ENCODE measurements around the gene MBD5. TPM values are rescaled to one million over a fixed set of nuclear protein-coding genes. Genes with fewer than 3 reads are reported as not detected.

MBD5 gene
- total and polyA plus RNA-seq, 2 of the 4 experiments (the other 2 are of a cell fraction), result 9.8 to 14.2 TPM

DNA sequence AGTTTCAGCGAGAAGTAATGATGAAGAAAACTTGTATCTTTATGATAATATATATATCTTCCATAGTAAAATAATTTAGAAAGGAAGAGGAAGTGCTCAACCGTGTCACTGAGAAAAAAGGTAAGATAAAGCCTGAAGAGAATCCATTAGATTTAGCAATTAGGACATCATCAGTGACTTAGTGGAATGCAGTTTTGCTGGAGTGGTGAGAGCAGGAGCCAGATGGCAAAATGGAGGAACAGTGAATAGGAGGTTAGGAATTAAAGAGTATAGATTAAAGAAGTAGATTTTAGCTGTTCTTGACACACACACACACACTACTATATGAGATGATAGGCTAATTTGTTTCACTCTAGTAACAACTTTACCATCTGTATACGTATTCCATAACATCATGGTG lies 466.5 kb downstream of the MBD5 start:
- ChIA-PET CTCF (no interaction called here), POLR2A (ENCODE audit: unreplicated experiment) (no interaction called here)
- Histone ChIP-seq H3K9me1 (ENCODE audit: insufficient read depth, low read length) (no peaks in the 10 kb centered on the region; the same call in 1 of the 2 replicates), H2BK120ac (ENCODE audit: low read depth, low read length) (no peak overlapping the region), H3K27ac (ENCODE audit: insufficient read depth, low read length) (no peak overlapping the region), H3K4ac (ENCODE audit: low read depth, low read length) (no peak overlapping the region), H3K14ac (replicated peaks; ENCODE audit: low read depth, low read length) (no peak overlapping the region), H3K4me3 (ENCODE audit: insufficient read depth, low read depth, low read length) (no peak overlapping the region), H3K9ac (ENCODE audit: low read depth, low read length) (no peak overlapping the region), H3K4me2 (ENCODE audit: low read depth, low read length) (no peak overlapping the region), H2BK20ac (ENCODE audit: low read depth, low read length) (no peak overlapping the region), H2BK15ac (ENCODE audit: low read depth, low read length) (no peak overlapping the region), H4K91ac (ENCODE audit: insufficient read depth, low read depth, low read length) (no peak overlapping the region), H2BK5ac (ENCODE audit: low read depth, low read length, poor library complexity, severe bottlenecking) (no peak overlapping the region), H3K27me3 (ENCODE audit: control insufficient read depth, insufficient read depth, low read length) (no peaks in the 10 kb centered on the region), H3K56ac (ENCODE audit: extremely low read depth, insufficient read depth, low read length) (no peak overlapping the region), H3K18ac (ENCODE audit: low read depth, low read length) (no peak overlapping the region), H3K9me3 (ENCODE audit: control insufficient read depth, insufficient read depth, low read length) (no peaks in the 10 kb centered on the region), H4K20me1 (ENCODE audit: insufficient read depth, low read length) (no peaks in the 10 kb centered on the region), H3K79me1 (ENCODE audit: low read depth in 1 of 2, low read length in 2 of 2) (no peaks in the 10 kb centered on the region), H3K23ac (ENCODE audit: low read depth, low read length) (no peak overlapping the region), H2AK9ac (replicated peaks; ENCODE audit: low read depth, low read length, poor library complexity) (no peak overlapping the region), H2AFZ (replicated peaks; ENCODE audit: low read length, poor library complexity) (no peak overlapping the region), H3K36me3 (ENCODE audit: control insufficient read depth, insufficient read depth, low read length) (peaks cover 7% of the 10 kb centered on the region), H3K4me1 (ENCODE audit: control insufficient read depth, insufficient read depth, low read length) (no peaks in the 10 kb centered on the region), H4K5ac (ENCODE audit: low read depth, low read length) (no peak overlapping the region), H2AK5ac (ENCODE audit: low read depth, low read length) (no peak overlapping the region), H4K8ac (ENCODE audit: low read depth in 2 of 2, low read length in 2 of 2) (no peak overlapping the region)
- intact Hi-C loops (cut with micrococcal nuclease) (no loop called here), dilution Hi-C loops (cut with HindIII; ENCODE audit: low sequenced_read_pairs, unreplicated experiment) (no loop called here), in situ Hi-C loops (cut with MboI; ENCODE audit: low sequenced_read_pairs) (no loop called here)
- WGBS, 2 experiments (ENCODE audit: extremely low coverage in 2 of 2, insufficient read length in 1 of 2), result no CpG with 5 or more reads among the region's 3 CpGs
- no peak for TF ChIP-seq RAD21 (IDR thresholded peaks at IDR 0.05; ENCODE audit: low read length)
- no peak for TF ChIP-seq SMC3 (IDR thresholded peaks at IDR 0.05; ENCODE audit: low read depth, low read length)
- TF ChIP-seq MXI1 (IDR thresholded peaks at IDR 0.05; ENCODE audit: borderline replicate concordance, low read depth, low read length), result no peak
- no peak for TF ChIP-seq RFX5 (IDR thresholded peaks at IDR 0.05; ENCODE audit: low read depth, low read length)
- TF ChIP-seq, protein P1, sequence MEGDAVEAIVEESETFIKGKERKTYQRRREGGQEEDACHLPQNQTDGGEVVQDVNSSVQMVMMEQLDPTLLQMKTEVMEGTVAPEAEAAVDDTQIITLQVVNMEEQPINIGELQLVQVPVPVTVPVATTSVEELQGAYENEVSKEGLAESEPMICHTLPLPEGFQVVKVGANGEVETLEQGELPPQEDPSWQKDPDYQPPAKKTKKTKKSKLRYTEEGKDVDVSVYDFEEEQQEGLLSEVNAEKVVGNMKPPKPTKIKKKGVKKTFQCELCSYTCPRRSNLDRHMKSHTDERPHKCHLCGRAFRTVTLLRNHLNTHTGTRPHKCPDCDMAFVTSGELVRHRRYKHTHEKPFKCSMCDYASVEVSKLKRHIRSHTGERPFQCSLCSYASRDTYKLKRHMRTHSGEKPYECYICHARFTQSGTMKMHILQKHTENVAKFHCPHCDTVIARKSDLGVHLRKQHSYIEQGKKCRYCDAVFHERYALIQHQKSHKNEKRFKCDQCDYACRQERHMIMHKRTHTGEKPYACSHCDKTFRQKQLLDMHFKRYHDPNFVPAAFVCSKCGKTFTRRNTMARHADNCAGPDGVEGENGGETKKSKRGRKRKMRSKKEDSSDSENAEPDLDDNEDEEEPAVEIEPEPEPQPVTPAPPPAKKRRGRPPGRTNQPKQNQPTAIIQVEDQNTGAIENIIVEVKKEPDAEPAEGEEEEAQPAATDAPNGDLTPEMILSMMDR (conservative IDR thresholded peaks at IDR 0.05; ENCODE audit: low read depth, low read length), result no peak
- TF ChIP-seq, protein P2, sequence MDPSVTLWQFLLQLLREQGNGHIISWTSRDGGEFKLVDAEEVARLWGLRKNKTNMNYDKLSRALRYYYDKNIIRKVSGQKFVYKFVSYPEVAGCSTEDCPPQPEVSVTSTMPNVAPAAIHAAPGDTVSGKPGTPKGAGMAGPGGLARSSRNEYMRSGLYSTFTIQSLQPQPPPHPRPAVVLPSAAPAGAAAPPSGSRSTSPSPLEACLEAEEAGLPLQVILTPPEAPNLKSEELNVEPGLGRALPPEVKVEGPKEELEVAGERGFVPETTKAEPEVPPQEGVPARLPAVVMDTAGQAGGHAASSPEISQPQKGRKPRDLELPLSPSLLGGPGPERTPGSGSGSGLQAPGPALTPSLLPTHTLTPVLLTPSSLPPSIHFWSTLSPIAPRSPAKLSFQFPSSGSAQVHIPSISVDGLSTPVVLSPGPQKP (IDR thresholded peaks at IDR 0.05; ENCODE audit: borderline replicate concordance, low read depth, low read length), result no peak
- no peak for TF ChIP-seq MAFK (IDR thresholded peaks at IDR 0.05; ENCODE audit: low read depth, low read length)
- no peak for TF ChIP-seq NFE2L2 (IDR thresholded peaks at IDR 0.05; ENCODE audit: low read depth, low read length)
- TF ChIP-seq FOS (IDR thresholded peaks at IDR 0.05; ENCODE audit: low read depth, low read length), result no peak
- TF ChIP-seq POLR2A (IDR thresholded peaks at IDR 0.05; ENCODE audit: low read depth, low read length), result no peak
- TF ChIP-seq, protein P3, sequence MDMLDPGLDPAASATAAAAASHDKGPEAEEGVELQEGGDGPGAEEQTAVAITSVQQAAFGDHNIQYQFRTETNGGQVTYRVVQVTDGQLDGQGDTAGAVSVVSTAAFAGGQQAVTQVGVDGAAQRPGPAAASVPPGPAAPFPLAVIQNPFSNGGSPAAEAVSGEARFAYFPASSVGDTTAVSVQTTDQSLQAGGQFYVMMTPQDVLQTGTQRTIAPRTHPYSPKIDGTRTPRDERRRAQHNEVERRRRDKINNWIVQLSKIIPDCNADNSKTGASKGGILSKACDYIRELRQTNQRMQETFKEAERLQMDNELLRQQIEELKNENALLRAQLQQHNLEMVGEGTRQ (IDR thresholded peaks at IDR 0.05; ENCODE audit: low read depth, low read length), result no peak
- TF ChIP-seq BHLHE40 (IDR thresholded peaks at IDR 0.05; ENCODE audit: low read depth, low read length), result no peak
- no peak for TF ChIP-seq CEBPB (IDR thresholded peaks at IDR 0.05; ENCODE audit: low read depth, low read length)
- no peak for TF ChIP-seq MAZ (IDR thresholded peaks at IDR 0.05; ENCODE audit: borderline replicate concordance, low read depth, low read length)
- no peak for TF ChIP-seq CHD1 (IDR thresholded peaks at IDR 0.05; ENCODE audit: low read depth, low read length)
- no peak for TF ChIP-seq RCOR1 (IDR thresholded peaks at IDR 0.05; ENCODE audit: insufficient replicate concordance, low read length)
- no TSS peak for BruUV-seq (replicated peaks)
- DNase-seq (no peak), ATAC-seq (ENCODE audit: low read depth) (no peak)

All from IMR-90 (cell line).